ENCODE measurements around the gene ITPRID1.

GRCh38 chr7:31549611-31550010 is 35.7 kb downstream of the ITPRID1 start:
- TF ChIP-seq CTCF (IDR thresholded peaks at IDR 0.05) (no peak), POLR2A (IDR thresholded peaks at IDR 0.05) (no peak), POLR2AphosphoS5 (IDR thresholded peaks at IDR 0.05) (no peak), EP300 (IDR thresholded peaks at IDR 0.05) (no peak)

Data from gastroesophageal sphincter (tissue), 3 donors.